Colonic mucosa (tissue), 4 donors: ENCODE data around the gene ADAMTS17. TPM values are rescaled to one million over a fixed set of nuclear protein-coding genes. Genes with fewer than 3 reads are reported as not detected.
"Not testable (repeated sequence)": the region's sequence is repeated elsewhere in the genome, so short reads cannot be mapped to it uniquely, and the experiment has no call there.

ENCODE experiments used
- DNase-seq: peaks from one replicate; pipeline ENCODE4 v3.0.0-alpha.2; 2020
- H3K27ac ChIP-seq: fragments of 200-600 bp; one replicate; pipeline ENCODE4 v1.8.0; 2021
- H3K27me3 ChIP-seq: fragments of 200-600 bp; one replicate; pipeline ENCODE4 v1.8.0; 2021
- H3K36me3 ChIP-seq: fragments of 200-600 bp; one replicate; pipeline ENCODE4 v1.8.0; 2021
- H3K4me1 ChIP-seq: fragments of 200-600 bp; one replicate; pipeline ENCODE4 v1.8.0; 2021; ENCODE audit warnings: mild to moderate bottlenecking
- H3K4me3 ChIP-seq: fragments of 200-600 bp; one replicate; pipeline ENCODE4 v1.8.0; 2021
- H3K9ac ChIP-seq, 2 donors: one replicate each; pipeline ENCODE4 v1.7.0; 2013; ENCODE audit warnings: control low read depth in 2 of 2, low read depth in 2 of 2, low read length in 2 of 2
- H3K9me3 ChIP-seq: fragments of 200-600 bp; one replicate; pipeline ENCODE4 v1.8.0; 2021
- CTCF ChIP-seq: fragments of 200-600 bp; IDR thresholded peaks from one replicate; pipeline ENCODE4 v1.8.0; 2022; ENCODE audit warnings: antibody characterized with exemption, mild to moderate bottlenecking
- intact Hi-C: fragments of 100-400 bp; cut with DNase I; formaldehyde crosslinking; loops from one replicate; pipeline ENCODE4 v1.14.1; 2022
- total RNA-seq, 2 donors: library from RNA; stranded (reverse); fragmentation: NEBNext Ultra II Directional in 1 of 2; extraction: Animal tissue kit (Norgen Biotek cat#: 25700) in 1 of 2; gene quantifications; one replicate each; pipeline ENCODE4 v1.2.1, GENCODE V29; 2021
- donor health status: healthy.
- donor health status: DM: no; HTN: no; CAD: no.
- donor health status: DM: no; HTN: no; CAD: no.

Gene ADAMTS17
- total RNA-seq, 2 donors from 2014 or later: 4.2 to 8.3 TPM

- H3K4me1 ChIP-seq: no peaks in the 10 kb centered on the region
- no peak for DNase-seq
- no peak overlapping the region for H3K27ac ChIP-seq
- no peak for TF ChIP-seq CTCF
- H3K9me3 ChIP-seq: no peaks in the 10 kb centered on the region
- no peak overlapping the region for H3K4me3 ChIP-seq
- H3K9ac ChIP-seq: no peak overlapping the region
- no peaks in the 10 kb centered on the region for H3K36me3 ChIP-seq
- intact Hi-C loops: no loop called here
- H3K27me3 ChIP-seq: no peaks in the 10 kb centered on the region
These were observed 1.5 kb upstream of the ADAMTS17 start for GRCh38 chr15:100343251-100343650.

GRCh38 chr15:100341239-100341749 lies 481 bp downstream of the ADAMTS17 start:
- no peaks in the 10 kb centered on the region for H3K36me3 ChIP-seq
- H3K27ac ChIP-seq: no peak overlapping the region
- H3K4me3 ChIP-seq: peak overlapping the region; percentile 77
- no peak for DNase-seq
- no peaks in the 10 kb centered on the region for H3K27me3 ChIP-seq
- no peaks in the 10 kb centered on the region for H3K4me1 ChIP-seq
- intact Hi-C loops: no loop called here
- TF ChIP-seq CTCF: no peak
- H3K9me3 ChIP-seq: no peaks in the 10 kb centered on the region
- H3K9ac ChIP-seq: peak overlapping the region; percentile 41 to 54

- Histone ChIP-seq H3K9me3 (no peaks in the 10 kb centered on the region), H3K27me3 (no peaks in the 10 kb centered on the region), H3K9ac (no peak overlapping the region), H3K27ac (no peak overlapping the region), H3K36me3 (no peaks in the 10 kb centered on the region), H3K4me3 (peak overlapping the region; percentile 35), H3K4me1 (no peaks in the 10 kb centered on the region)
- intact Hi-C loops: no loop called here
- DNase-seq: peak; percentile 25
- no peak for TF ChIP-seq CTCF
These were observed 995 bp downstream of the ADAMTS17 start for GRCh38 chr15:100340721-100341238.

- H3K27ac ChIP-seq: no peak overlapping the region
These were observed 1.8 kb downstream of the ADAMTS17 start for GRCh38 chr15:100339999-100340398.

GRCh38 chr15:100339451-100339850 lies 2.3 kb downstream of the ADAMTS17 start:
- intact Hi-C loops: loop anchor here (2.0 kb wide), 1 partner anchor 411 kb away; no protein-coding TSS in a partner anchor
- not testable (repeated sequence) for H3K9ac ChIP-seq, H3K9me3 ChIP-seq, H3K36me3 ChIP-seq, H3K4me1 ChIP-seq, H3K4me3 ChIP-seq, H3K27ac ChIP-seq, H3K27me3 ChIP-seq
- peak; percentile 30 for DNase-seq

More at GRCh38 chr15:100339999-100340398, 1.8 kb downstream of the ADAMTS17 start:
- no peaks in the 10 kb centered on the region for H3K9me3 ChIP-seq
- H3K27me3 ChIP-seq: no peaks in the 10 kb centered on the region
- H3K9ac ChIP-seq: no peak overlapping the region
- H3K36me3 ChIP-seq: no peaks in the 10 kb centered on the region
- DNase-seq: no peak
- no peak overlapping the region for H3K4me3 ChIP-seq
- H3K4me1 ChIP-seq: no peaks in the 10 kb centered on the region
- TF ChIP-seq CTCF: no peak
- intact Hi-C loops: loop anchor here (2.0 kb wide), 1 partner anchor 411 kb away; no protein-coding TSS in a partner anchor

- peak; percentile 62 for TF ChIP-seq CTCF
- H3K9ac ChIP-seq: no peak overlapping the region
- H3K36me3 ChIP-seq: no peaks in the 10 kb centered on the region
- H3K27me3 ChIP-seq: no peaks in the 10 kb centered on the region
- H3K27ac ChIP-seq: no peak overlapping the region
- no peaks in the 10 kb centered on the region for H3K9me3 ChIP-seq
- intact Hi-C loops: loop anchor here (2.0 kb wide), 1 partner anchor 410 kb away; no protein-coding TSS in a partner anchor
- no peak overlapping the region for H3K4me3 ChIP-seq
- peak; percentile 70 for DNase-seq
- H3K4me1 ChIP-seq: no peaks in the 10 kb centered on the region
These were observed 2.8 kb downstream of the ADAMTS17 start for GRCh38 chr15:100338971-100339444.
